Activated T-cell treated with anti-CD3 and anti-CD28 coated beads, Interleukin-2, amount 50 U/mL, for 72 hours (primary cell): ENCODE results near the gene CSK. TPM values are rescaled to one million over a fixed set of nuclear protein-coding genes. Genes with fewer than 3 reads are reported as not detected.

Experiments used
- ATAC-seq, 2 donors: fragments of 150-1000 bp; cut with Tn5 transposase; replicated peaks in 1 of 2; 2 replicates each; pipeline ENCODE4 v1.10.0; 2021; ENCODE audit warnings: moderate library complexity in 2 of 2, mild to moderate bottlenecking in 1 of 2
- DNase-seq, 2 donors: peaks; one replicate each; pipeline ENCODE4 v3.0.0; 2021 to 2022; ENCODE audit warnings: mixed read lengths in 1 of 2
- H3K27ac Mint-ChIP-seq: one replicate; pipeline ENCODE4 v1.8.0; 2022; ENCODE audit warnings: mild to moderate bottlenecking, moderate library complexity, mixed read lengths
- H3K27me3 Mint-ChIP-seq: one replicate; pipeline ENCODE4 v1.8.0; 2022; ENCODE audit warnings: low read depth, mixed read lengths
- H3K36me3 Mint-ChIP-seq, 2 donors: one replicate each; pipeline ENCODE4 v1.8.0; 2022; ENCODE audit warnings: mixed read lengths in 2 of 2, mild to moderate bottlenecking in 1 of 2; ENCODE audit not compliant: insufficient read depth in 2 of 2
- H3K4me1 Mint-ChIP-seq: one replicate; pipeline ENCODE4 v1.8.0; 2022; ENCODE audit warnings: low read depth, mixed read lengths
- H3K4me3 Mint-ChIP-seq, 2 donors: one replicate each; pipeline ENCODE4 v1.8.0; 2022; ENCODE audit warnings: mild to moderate bottlenecking in 2 of 2, mixed read lengths in 2 of 2, moderate library complexity in 2 of 2
- H3K9me3 Mint-ChIP-seq, 2 donors: one replicate each; pipeline ENCODE4 v1.8.0; 2022; ENCODE audit warnings: mixed read lengths in 2 of 2
- total RNA-seq, 2 donors: library from RNA; stranded (reverse); gene quantifications; one replicate each; pipeline ENCODE4 v1.2.3, GENCODE V29; 2022

The CSK gene
- total RNA-seq, 2 donors from 2014 or later: 200 to 267 TPM

DNA sequence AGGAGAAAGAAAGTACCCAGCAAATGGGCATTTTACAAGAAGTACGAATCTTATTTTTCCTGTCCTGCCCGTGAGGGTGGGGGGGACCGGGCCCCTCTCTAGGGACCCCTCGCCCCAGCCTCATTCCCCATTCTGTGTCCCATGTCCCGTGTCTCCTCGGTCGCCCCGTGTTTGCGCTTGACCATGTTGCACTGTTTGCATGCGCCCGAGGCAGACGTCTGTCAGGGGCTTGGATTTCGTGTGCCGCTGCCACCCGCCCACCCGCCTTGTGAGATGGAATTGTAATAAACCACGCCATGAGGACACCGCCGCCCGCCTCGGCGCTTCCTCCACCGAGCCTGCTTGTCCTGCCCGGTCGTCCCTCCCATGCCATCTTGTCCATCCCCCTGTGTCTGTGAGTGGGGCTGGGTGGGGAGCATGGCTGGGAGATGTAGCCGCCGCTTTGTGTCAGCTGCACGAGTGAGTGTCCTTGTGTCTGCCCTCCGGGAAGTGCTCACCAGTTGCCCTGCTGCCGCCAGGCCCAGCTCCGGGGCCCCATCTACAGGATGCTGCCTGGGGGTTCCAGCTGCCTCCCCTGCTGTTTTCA, 21.1 kb downstream of the CSK start:
- ATAC-seq: no peak
- H3K27me3 Mint-ChIP-seq: no peaks in the 10 kb centered on the region
- H3K27ac Mint-ChIP-seq: no peak overlapping the region
- H3K4me1 Mint-ChIP-seq: peaks cover 36% of the 10 kb centered on the region
- H3K9me3 Mint-ChIP-seq: no peaks in the 10 kb centered on the region
- H3K4me3 Mint-ChIP-seq: no peak overlapping the region
- no peak for DNase-seq
- H3K36me3 Mint-ChIP-seq: peaks cover 5 to 19% of the 10 kb centered on the region in 2 donors

DNA sequence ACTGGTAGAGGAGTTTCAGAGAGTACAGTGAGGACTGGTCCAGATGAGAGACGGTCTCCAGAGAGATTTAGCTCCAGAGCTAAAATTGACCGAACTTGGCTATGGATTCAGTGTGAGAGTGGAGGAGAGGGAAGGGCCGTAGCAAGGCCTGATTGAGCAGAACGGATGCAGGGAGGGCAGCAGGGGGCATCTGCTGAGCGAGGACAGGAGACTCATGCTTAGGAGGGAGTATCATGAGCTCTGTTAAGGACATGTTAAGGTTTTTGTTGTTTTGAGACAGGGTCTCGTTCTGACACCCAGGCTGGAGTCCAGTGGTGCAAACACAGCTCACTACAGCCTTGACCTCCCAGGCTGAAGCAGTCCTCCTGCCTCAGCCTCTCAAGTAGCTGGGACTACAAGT, 23.1 kb downstream of the CSK start:
- peak overlapping the region; percentile 7 for H3K27ac Mint-ChIP-seq
- H3K9me3 Mint-ChIP-seq: no peaks in the 10 kb centered on the region
- H3K27me3 Mint-ChIP-seq: no peaks in the 10 kb centered on the region
- peaks cover 5 to 17% of the 10 kb centered on the region in 2 donors for H3K36me3 Mint-ChIP-seq
- no peak overlapping the region for H3K4me3 Mint-ChIP-seq
- H3K4me1 Mint-ChIP-seq: peaks cover 33% of the 10 kb centered on the region
- DNase-seq: no peak
- no peak for ATAC-seq

DNA sequence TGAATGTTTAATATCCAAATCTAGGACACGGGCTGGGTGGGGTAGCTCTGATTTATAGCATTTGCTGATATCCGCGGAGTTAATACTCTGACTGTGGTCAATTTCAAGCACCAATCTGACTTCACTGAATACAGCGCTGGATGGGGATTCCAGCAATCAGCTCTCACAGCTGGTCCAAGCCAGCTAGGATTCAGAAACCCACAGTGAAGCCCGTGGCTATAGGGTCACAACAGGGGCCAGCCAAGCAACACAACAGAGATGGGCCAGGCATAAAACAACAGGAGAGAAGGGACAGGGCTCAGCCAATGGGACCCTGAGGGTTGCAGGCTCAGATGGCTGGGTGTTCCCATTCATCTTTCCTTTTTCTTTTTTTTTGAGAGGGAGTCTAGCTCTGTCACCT, 25.4 kb downstream of the CSK start:
- DNase-seq (no peak), ATAC-seq (no peak)
- no peaks in the 10 kb centered on the region for H3K9me3 Mint-ChIP-seq
- no peak overlapping the region for H3K4me3 Mint-ChIP-seq
- H3K27me3 Mint-ChIP-seq: no peaks in the 10 kb centered on the region
- H3K27ac Mint-ChIP-seq: no peak overlapping the region
- H3K4me1 Mint-ChIP-seq: peaks cover 29% of the 10 kb centered on the region
- peaks cover 5 to 9% of the 10 kb centered on the region in 2 donors for H3K36me3 Mint-ChIP-seq

DNA sequence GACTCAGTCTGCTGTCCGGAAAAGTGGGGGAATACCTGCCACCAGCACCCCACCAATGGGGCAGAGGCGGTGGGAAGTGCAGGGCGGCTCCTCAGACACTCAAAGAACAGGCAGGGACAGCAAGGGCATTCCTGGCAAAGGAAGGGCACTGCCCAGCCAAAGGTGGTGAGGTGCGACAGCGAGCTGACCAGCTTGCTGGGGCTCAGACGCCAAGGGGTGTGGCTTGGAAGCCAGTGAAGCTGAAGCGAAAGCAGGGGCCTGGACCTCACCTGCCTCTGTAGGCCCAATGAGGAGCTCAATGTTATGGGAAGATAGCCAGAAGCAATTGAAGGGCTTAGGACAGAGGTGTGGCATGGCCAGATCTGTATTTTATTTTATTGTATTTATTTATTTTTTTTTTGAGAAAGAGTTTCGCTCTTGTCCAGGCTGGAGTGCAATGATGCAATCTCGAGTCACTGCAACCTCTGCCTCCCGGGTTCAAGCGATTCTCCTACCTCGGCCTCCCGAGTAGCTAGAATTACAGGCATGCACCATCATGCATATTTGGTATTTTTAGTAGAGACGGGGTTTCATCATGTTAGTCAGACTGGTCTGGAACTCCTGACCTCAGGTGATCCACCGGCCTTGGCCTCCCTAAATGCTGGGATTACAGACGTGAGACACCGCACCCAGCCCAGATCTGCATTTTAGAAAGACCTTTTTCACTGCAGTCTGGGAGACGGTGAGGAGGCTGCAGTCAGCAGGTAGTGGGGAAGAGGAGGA, 26.4 kb downstream of the CSK start:
- Mint-ChIP-seq H3K36me3 (peaks cover 5 to 6% of the 10 kb centered on the region in 2 donors), H3K4me1 (peaks cover 29% of the 10 kb centered on the region), H3K27ac (peak overlapping the region; percentile 10), H3K9me3 (no peaks in the 10 kb centered on the region), H3K4me3 (no peak overlapping the region), H3K27me3 (no peaks in the 10 kb centered on the region)
- DNase-seq: no peak
- ATAC-seq: no peak

DNA sequence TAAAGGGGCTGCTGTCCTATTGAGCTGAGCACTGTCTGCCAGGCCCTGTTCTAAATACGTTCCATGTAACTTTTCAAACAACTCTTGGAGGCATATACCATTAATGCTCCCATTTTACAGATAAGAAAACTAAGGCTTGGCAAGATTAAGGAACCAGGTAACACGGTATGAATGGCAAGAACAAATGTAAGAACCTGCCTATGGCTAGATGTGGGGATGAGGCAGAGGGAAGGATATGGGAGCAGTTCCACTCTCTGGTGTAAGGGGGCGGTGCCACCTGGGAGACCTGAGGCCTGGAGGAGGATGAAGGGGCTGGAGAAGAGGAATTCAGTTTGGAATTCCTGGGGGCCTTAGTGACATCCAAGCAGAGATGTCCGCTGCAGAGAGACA, 27.0 kb downstream of the CSK start:
- no peaks in the 10 kb centered on the region for H3K27me3 Mint-ChIP-seq

DNA sequence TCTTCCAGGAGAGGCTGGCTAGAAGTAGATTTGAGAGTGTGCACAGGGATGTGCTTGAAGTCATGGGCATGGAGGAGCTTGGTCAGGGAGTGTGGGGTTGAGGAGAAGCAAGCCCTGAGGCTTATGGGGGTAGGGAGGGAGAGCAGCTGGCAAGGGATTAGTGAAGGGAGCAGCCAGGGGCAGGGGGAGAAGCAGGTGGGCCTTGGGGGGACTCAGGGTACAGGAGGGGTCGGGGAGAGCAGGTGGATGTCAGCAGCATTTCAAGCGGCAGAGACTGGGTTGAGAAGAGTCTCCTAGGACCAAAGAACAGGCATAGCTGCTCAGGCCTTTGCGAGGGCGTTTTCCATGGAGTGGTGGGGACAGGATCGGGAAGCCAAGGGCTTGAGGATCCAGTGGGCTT, 27.4 kb downstream of the CSK start:
- peaks cover 29% of the 10 kb centered on the region for H3K4me1 Mint-ChIP-seq
- peaks cover 1 to 3% of the 10 kb centered on the region in 2 donors for H3K36me3 Mint-ChIP-seq
- H3K27ac Mint-ChIP-seq: peak overlapping the region; percentile 1
- no peak overlapping the region for H3K4me3 Mint-ChIP-seq
- no peaks in the 10 kb centered on the region for H3K9me3 Mint-ChIP-seq
- no peaks in the 10 kb centered on the region for H3K27me3 Mint-ChIP-seq
- ATAC-seq (peak in 1 of 2 donors; percentile 12), DNase-seq (no peak)

More for the DNA sequence above, 27.0 kb downstream of the CSK start:
- peak overlapping the region; percentile 1 for H3K27ac Mint-ChIP-seq
- DNase-seq (no peak), ATAC-seq (no peak)
- H3K36me3 Mint-ChIP-seq: peaks cover 5 to 6% of the 10 kb centered on the region in 2 donors
- H3K9me3 Mint-ChIP-seq: no peaks in the 10 kb centered on the region
- peaks cover 29% of the 10 kb centered on the region for H3K4me1 Mint-ChIP-seq
- H3K4me3 Mint-ChIP-seq: no peak overlapping the region

DNA sequence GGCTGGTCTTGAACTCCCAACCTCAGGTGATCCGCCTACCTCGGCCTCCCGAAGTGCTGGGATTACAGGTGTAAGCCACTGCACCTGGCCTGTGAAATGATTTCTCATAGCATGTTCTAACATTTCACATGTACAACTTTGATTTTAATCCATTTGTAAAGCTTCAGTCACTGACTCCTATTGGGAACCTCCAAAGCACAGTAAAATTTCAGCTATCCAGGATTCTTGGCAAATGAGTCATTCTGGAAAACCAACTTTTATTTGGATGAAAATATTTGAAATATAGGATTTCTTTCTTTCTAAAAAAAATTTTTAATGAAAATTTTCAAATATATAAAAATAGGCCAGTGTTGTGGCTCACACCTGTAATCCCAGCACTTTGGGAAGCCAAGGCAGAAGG, 28.1 kb downstream of the CSK start:
- ATAC-seq (no peak), DNase-seq (no peak)
- Mint-ChIP-seq H3K36me3 (peaks cover 0 to under 1% of the 10 kb centered on the region in 2 donors), H3K9me3 (no peaks in the 10 kb centered on the region), H3K4me1 (peaks cover 26% of the 10 kb centered on the region), H3K27ac (no peak overlapping the region), H3K27me3 (no peaks in the 10 kb centered on the region), H3K4me3 (no peak overlapping the region)

DNA sequence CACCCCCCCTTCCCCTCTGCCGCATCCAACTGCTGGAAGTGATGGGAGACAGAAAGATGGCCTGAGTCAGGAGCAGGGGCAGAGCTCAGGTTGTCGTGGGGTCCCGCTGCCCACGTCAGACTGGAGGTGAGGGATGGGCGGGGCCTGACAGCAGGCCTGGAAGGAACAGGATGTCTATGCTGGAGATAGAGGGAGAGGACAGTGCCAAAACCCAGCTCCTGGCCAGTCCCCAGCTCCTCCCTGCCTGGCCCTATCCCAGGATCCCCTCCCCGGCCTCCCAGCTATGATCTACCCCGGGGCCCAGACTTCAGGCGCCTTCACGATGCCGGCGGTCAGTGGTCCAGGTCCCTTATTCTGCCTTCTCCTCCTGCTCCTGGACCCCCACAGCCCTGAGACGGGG, 30.7 kb downstream of the CSK start, which contains the start of gene LMAN1L:
Gene LMAN1L, plus strand, starts transcription at position 303 of the 400 bp plus-strand sequence. Its CDS starts 20 bp downstream, at position 323.
- Mint-ChIP-seq H3K4me1 (peaks cover 23% of the 10 kb centered on the region), H3K36me3 (no peaks in the 10 kb centered on the region), H3K4me3 (no peak within 1 kb of the TSS), H3K9me3 (no peaks in the 10 kb centered on the region), H3K27me3 (no peaks in the 10 kb centered on the region), H3K27ac (no peak within 1 kb of the TSS)
- ATAC-seq (peak; percentile 8 to 22), DNase-seq (no peak)

DNA sequence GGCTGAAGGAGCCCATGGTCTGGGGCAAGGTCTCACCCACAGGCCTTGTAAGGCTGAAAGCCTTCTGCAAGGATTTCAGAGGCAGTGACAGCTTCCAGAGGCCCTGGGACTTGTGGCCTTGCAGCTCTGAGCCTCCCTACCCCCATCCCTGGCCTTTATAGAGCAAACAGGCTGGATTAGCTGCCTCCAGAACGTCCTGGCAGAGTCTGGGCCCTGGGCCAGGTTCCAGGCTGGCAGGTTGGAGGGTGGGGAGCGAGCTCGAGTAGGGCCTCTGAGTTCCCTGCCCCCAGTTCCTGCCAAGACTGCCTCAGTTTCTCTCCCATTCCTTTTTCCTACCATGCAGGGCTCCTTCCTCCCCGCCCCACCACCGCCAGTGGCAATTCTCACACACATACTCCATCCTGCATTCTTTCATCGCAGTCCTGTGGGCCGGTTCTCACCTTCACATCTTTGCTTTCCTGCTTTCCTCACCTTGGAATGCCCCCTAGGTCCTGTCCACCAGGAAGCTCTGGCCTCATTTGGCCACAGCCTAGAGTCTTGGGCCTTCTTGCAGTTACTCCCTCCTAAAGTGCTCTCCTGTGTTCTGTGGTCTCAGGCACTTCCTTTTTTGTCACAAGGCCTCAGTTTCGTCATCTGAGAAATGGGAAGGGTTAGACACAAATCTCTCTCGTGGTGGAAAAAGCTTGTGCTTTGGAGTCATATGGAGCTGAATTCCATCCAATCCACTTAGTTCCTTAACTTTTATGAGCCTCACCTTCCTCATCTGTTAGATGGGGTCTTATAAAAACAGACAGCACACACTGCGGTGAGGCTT, 33.4 kb downstream of the CSK start:
- Mint-ChIP-seq H3K27ac (no peak overlapping the region), H3K36me3 (no peaks in the 10 kb centered on the region), H3K9me3 (no peaks in the 10 kb centered on the region), H3K4me3 (no peak overlapping the region), H3K4me1 (peaks cover 16% of the 10 kb centered on the region), H3K27me3 (no peaks in the 10 kb centered on the region)
- DNase-seq: no peak
- no peak for ATAC-seq

DNA sequence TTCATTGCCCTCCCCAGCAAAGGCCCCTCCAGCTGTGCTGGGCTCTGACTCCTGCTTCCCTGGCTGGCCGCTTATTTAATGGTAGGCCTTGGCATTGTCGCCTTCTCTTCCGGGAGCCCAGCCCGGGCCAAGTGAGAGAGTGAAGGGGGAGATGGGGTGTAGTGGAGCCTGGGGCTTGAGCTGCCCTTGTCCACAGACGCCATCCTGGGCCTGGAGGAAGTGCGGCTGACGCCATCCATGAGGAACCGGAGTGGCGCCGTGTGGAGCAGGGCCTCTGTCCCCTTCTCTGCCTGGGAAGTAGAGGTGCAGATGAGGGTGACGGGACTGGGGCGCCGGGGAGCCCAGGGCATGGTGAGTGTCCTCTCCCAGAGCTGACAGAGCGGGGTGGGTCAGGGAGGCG, 34.1 kb downstream of the CSK start:
- Mint-ChIP-seq H3K4me3 (no peak overlapping the region), H3K27me3 (no peaks in the 10 kb centered on the region), H3K4me1 (peaks cover 16% of the 10 kb centered on the region), H3K27ac (no peak overlapping the region), H3K36me3 (no peaks in the 10 kb centered on the region), H3K9me3 (no peaks in the 10 kb centered on the region)
- DNase-seq: no peak
- no peak for ATAC-seq

DNA sequence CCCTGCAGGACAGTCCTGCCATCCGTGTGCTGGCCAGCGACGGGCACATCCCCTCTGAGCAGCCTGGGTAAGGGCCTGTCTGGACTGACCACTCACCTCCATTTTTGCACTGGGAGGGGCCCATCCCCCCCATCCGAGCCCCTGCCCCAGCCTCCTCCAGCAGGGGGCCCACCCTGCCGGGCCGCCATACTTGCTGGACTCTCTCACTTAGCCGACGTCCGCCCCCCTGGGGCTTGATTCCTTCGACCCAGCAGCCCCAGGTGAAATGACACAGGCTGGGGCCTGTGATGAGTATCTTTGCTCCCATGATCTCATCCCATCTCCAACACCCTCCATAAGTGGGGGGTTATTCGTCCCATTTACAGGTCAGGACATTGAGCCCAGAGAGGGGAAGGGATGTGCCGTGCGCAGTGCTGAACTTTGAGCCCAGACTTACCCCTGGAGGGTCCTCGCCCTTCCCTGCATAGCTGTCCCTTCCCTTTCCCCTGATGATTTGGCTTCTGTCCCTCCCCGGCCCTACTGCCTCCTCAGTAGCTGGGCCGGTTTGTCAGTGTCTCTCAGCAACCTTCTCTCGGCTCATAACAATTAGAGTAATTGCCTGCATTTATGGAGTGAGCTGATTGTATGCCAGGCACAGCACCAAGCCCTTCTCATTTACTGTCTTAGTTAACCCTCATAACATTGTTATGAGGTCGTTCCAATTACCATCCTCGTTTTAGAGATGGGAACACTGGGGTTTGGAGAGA, 34.9 kb downstream of the CSK start:
- no peaks in the 10 kb centered on the region for H3K36me3 Mint-ChIP-seq
- H3K9me3 Mint-ChIP-seq: no peaks in the 10 kb centered on the region
- H3K4me1 Mint-ChIP-seq: peaks cover 16% of the 10 kb centered on the region
- H3K27ac Mint-ChIP-seq: no peak overlapping the region
- ATAC-seq (no peak), DNase-seq (no peak)
- H3K27me3 Mint-ChIP-seq: no peaks in the 10 kb centered on the region
- H3K4me3 Mint-ChIP-seq: no peak overlapping the region

DNA sequence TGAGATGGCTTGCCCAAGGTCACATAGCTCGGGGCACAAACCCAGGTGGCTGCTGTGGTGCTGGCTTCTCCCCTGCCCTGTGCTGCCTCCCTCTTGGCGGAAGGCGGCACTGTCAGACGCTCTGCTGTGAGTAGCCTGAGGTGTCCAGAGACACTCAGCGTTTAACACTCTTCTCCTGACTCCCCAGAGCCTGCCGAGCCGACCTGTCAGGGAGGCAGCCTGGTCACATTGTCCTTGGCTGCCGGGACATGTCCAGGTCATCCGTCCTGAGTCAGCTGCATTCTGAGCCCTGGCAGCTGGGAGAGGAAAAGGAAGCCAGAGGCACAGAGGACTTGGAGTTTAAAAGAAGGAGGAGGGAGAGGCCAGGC, 35.5 kb downstream of the CSK start:
- no peak for ATAC-seq
- no peak overlapping the region for H3K27ac Mint-ChIP-seq

DNA sequence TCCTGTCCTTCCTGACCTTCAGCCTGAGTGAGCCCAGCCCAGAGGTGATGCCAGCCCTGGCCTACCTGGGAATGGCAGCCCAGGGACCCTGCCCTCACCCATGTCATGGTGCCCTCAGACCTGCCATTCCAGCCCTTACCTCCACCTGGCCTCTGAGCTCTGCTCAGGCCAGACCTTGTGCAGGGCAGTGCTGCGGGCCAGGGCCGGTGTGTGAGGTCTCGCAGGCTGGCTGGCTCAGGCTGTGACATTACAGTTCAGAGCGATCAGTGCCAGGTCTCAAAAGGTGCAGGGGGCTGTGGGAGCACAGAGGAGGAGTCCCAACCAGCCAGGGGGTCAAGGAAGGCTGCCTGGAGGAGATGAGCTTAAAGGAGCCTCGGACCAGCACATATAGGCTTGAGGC, 38.2 kb downstream of the CSK start:
- peaks cover 14% of the 10 kb centered on the region for H3K27me3 Mint-ChIP-seq
- DNase-seq (no peak), ATAC-seq (no peak)
- H3K27ac Mint-ChIP-seq: no peak overlapping the region
- H3K36me3 Mint-ChIP-seq: no peaks in the 10 kb centered on the region
- H3K4me1 Mint-ChIP-seq: peaks cover 16% of the 10 kb centered on the region
- H3K4me3 Mint-ChIP-seq: no peak overlapping the region
- no peaks in the 10 kb centered on the region for H3K9me3 Mint-ChIP-seq

More for the DNA sequence above, 35.5 kb downstream of the CSK start:
- Mint-ChIP-seq H3K4me3 (no peak overlapping the region), H3K4me1 (peaks cover 16% of the 10 kb centered on the region), H3K36me3 (no peaks in the 10 kb centered on the region), H3K27me3 (no peaks in the 10 kb centered on the region), H3K9me3 (no peaks in the 10 kb centered on the region)
- DNase-seq: no peak
